DND-41 (cell line): ENCODE results near the gene BAG3.
A peak's percentile ranks its signal among the peaks of the same experiment; 100 is the strongest.

Experiments used
- ATAC-seq: fragments of 200-7000 bp; cut with Tn5 transposase; 3 replicates; pipeline ENCODE4 v1.9.1; 2021; ENCODE audit warnings: low read depth; ENCODE audit not compliant: insufficient read depth
- DNase-seq: peaks from one replicate; pipeline ENCODE4 v3.0.0-alpha.2; 2020
- H2AFZ ChIP-seq: 2 replicates; pipeline ENCODE4 v1.6.0; 2012; ENCODE audit warnings: low read depth, low read length
- H3K27ac ChIP-seq: 2 replicates; pipeline ENCODE4 v1.5.1; 2012; ENCODE audit warnings: low read length, inconsistent platforms
- H3K27me3 ChIP-seq: fragments of 200-600 bp; sonication (generic); 2 replicates; pipeline ENCODE4 v1.6.0; 2012; ENCODE audit warnings: low read length, mild to moderate bottlenecking, inconsistent platforms; ENCODE audit not compliant: insufficient read depth, poor library complexity
- H3K36me3 ChIP-seq: 2 replicates; pipeline ENCODE4 v1.5.1; 2012; ENCODE audit warnings: low read length, inconsistent platforms; ENCODE audit not compliant: insufficient read depth
- H3K4me1 ChIP-seq: 2 replicates; pipeline ENCODE4 v1.5.1; 2012; ENCODE audit warnings: mild to moderate bottlenecking, low read length; ENCODE audit not compliant: insufficient read depth
- H3K4me2 ChIP-seq: 2 replicates; pipeline ENCODE4 v1.6.0; 2012; ENCODE audit warnings: mild to moderate bottlenecking, moderate library complexity, low read length, inconsistent platforms; ENCODE audit not compliant: insufficient read depth
- H3K4me3 ChIP-seq, 2 experiments: fragments of 200-600 bp in 1 of 2; shearing (Covaris generic) in 1 of 2; 2 replicates each; pipeline ENCODE4 v1.5.1; 2012 to 2016; ENCODE audit warnings: inconsistent platforms in 2 of 2, low read length in 2 of 2, mild to moderate bottlenecking in 2 of 2, low read depth in 1 of 2, moderate library complexity in 1 of 2
- H3K79me2 ChIP-seq: 2 replicates; pipeline ENCODE4 v1.6.0; 2012; ENCODE audit warnings: low read length, inconsistent platforms; ENCODE audit not compliant: insufficient read depth
- H3K9ac ChIP-seq: 2 replicates; pipeline ENCODE4 v1.6.0; 2012; ENCODE audit warnings: low read depth, mild to moderate bottlenecking, inconsistent platforms, low read length, moderate library complexity
- H3K9me3 ChIP-seq: 2 replicates; pipeline ENCODE4 v1.5.1; 2012; ENCODE audit warnings: low read length, moderate library complexity, mild to moderate bottlenecking, inconsistent platforms; ENCODE audit not compliant: insufficient read depth, severe bottlenecking
- H4K20me1 ChIP-seq: 2 replicates; pipeline ENCODE4 v1.6.0; 2012; ENCODE audit warnings: low read length; ENCODE audit not compliant: insufficient read depth
- CTCF ChIP-seq: IDR thresholded peaks from 2 replicates; pipeline ENCODE4 v1.5.1; 2012; ENCODE audit warnings: borderline replicate concordance, low read length, moderate library complexity, mild to moderate bottlenecking; ENCODE audit not compliant: poor library complexity, severe bottlenecking; ENCODE audit errors: extremely low read depth
- EZH2 ChIP-seq: IDR thresholded peaks from 3 replicates; pipeline ENCODE4 v1.6.1; 2012; ENCODE audit warnings: borderline replicate concordance, low read depth, mild to moderate bottlenecking, moderate library complexity, low read length, inconsistent platforms; ENCODE audit not compliant: severe bottlenecking

Gene BAG3

GRCh38 chr10:119686465-119687191, 35.4 kb downstream of the BAG3 start:
- DNase-seq (peak; percentile 70), ATAC-seq (peak; percentile 92)
- Histone ChIP-seq H3K27ac (no peak overlapping the region), H3K79me2 (no peaks in the 10 kb centered on the region), H3K27me3 (no peaks in the 10 kb centered on the region), H3K9me3 (no peaks in the 10 kb centered on the region), H4K20me1 (no peaks in the 10 kb centered on the region), H2AFZ (peak overlapping the region; percentile 48), H3K4me3 (no peak overlapping the region), H3K9ac (no peak overlapping the region), H3K36me3 (no peaks in the 10 kb centered on the region), H3K4me2 (no peak overlapping the region), H3K4me1 (no peaks in the 10 kb centered on the region)
- TF ChIP-seq EZH2, result no peak
- TF ChIP-seq CTCF, result peak; percentile 90

GRCh38 chr10:119687192-119688032, 36.2 kb downstream of the BAG3 start:
- 0 out of 2 replicates have a peak overlapping the region, but pooled peaks have one; percentile 42 for H2AFZ ChIP-seq
- DNase-seq, result no peak
- no peaks in the 10 kb centered on the region for H3K27me3 ChIP-seq
- ATAC-seq, result no peak
- H3K4me2 ChIP-seq, result no peak overlapping the region
- H3K27ac ChIP-seq, result no peak overlapping the region
- H3K79me2 ChIP-seq, result no peaks in the 10 kb centered on the region
- no peaks in the 10 kb centered on the region for H3K4me1 ChIP-seq
- H3K9ac ChIP-seq, result no peak overlapping the region
- H4K20me1 ChIP-seq, result no peaks in the 10 kb centered on the region
- no peak overlapping the region for H3K4me3 ChIP-seq
- no peaks in the 10 kb centered on the region for H3K36me3 ChIP-seq
- no peaks in the 10 kb centered on the region for H3K9me3 ChIP-seq
- no peak for TF ChIP-seq CTCF
- TF ChIP-seq EZH2, result no peak

- Histone ChIP-seq H3K4me2 (no peak overlapping the region), H2AFZ (no peak overlapping the region)
These were observed 36.9 kb downstream of the BAG3 start for GRCh38 chr10:119688033-119688508.

More at GRCh38 chr10:119688033-119688508, 36.9 kb downstream of the BAG3 start:
- TF ChIP-seq CTCF, result peak; percentile 21
- no peak for TF ChIP-seq EZH2
- DNase-seq (no peak), ATAC-seq (no peak)
- H4K20me1 ChIP-seq, result no peaks in the 10 kb centered on the region
- no peaks in the 10 kb centered on the region for H3K27me3 ChIP-seq
- no peaks in the 10 kb centered on the region for H3K36me3 ChIP-seq
- H3K4me1 ChIP-seq, result no peaks in the 10 kb centered on the region
- H3K9me3 ChIP-seq, result no peaks in the 10 kb centered on the region
- H3K79me2 ChIP-seq, result no peaks in the 10 kb centered on the region
- no peak overlapping the region for H3K4me3 ChIP-seq
- no peak overlapping the region for H3K27ac ChIP-seq
- H3K9ac ChIP-seq, result no peak overlapping the region
